ENCODE data around the gene TPD52L2. TPM values are rescaled to one million over a fixed set of nuclear protein-coding genes. Genes with fewer than 3 reads are reported as not detected.

TPD52L2 gene
- polyA plus RNA-seq, 3 donors, result 137 to 167 (median 144) TPM

DNA sequence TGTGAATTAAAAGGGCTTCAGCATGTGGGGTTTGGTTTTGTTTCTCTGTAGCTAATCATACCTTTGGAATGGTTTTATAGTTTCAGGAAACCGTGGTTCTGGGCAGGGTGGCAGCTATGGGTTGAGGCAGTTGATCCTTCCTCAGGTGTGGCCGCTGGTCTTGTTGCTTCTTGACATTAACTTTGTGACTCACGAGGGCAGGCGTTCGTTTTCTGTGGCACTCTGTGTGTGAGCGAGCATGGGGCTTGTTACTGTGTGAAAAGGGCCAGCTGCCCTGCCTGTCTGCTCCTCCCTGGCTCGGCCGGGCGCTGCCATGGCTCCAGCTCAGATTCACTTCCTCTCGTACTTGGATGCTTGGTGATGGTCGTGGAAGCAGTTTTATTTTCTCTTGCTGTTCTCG is 46.1 kb downstream of the TPD52L2 start:
- no peak overlapping the region for H3K9ac ChIP-seq (ENCODE audit: insufficient read depth, low read length, poor library complexity, severe bottlenecking)
- peaks cover 100% of the 10 kb centered on the region for H4K20me1 ChIP-seq (ENCODE audit: insufficient read depth, low read length)
- H3K27me3 ChIP-seq (ENCODE audit: control insufficient read depth in 2 of 2, insufficient read depth in 2 of 2, low read length in 2 of 2), result no peaks in the 10 kb centered on the region
- Mint-ChIP-seq H3K27me3 (ENCODE audit: low read depth in 3 of 3) (no peaks in the 10 kb centered on the region), H3K4me1 (peaks cover 62% of the 10 kb centered on the region), H3K36me3 (peaks cover 17 to 48% of the 10 kb centered on the region in 2 donors), H3K4me3 (peak overlapping the region; percentile 34 to 51), H3K9me3 (peaks cover 2 to 13% (median 5%) of the 10 kb centered on the region in 7 donors), H3K27ac (peak overlapping the region; percentile 46 to 92 (median 84))
- H2AFZ ChIP-seq (ENCODE audit: insufficient read depth, low read depth, low read length, poor library complexity, severe bottlenecking), result no peak overlapping the region
- peaks cover 100% of the 10 kb centered on the region for H3K79me2 ChIP-seq (ENCODE audit: insufficient read depth, low read length)
- H3K4me1 ChIP-seq (ENCODE audit: control insufficient read depth in 1 of 2, insufficient read depth in 2 of 2, low read length in 2 of 2), result peaks cover 38 to 49% of the 10 kb centered on the region in 2 donors
- H3K4me3 ChIP-seq (replicated peaks in 1 of 3; ENCODE audit: low read depth in 2 of 3, low read length in 3 of 3), result no peak overlapping the region
- H3K4me2 ChIP-seq (replicated peaks; ENCODE audit: extremely low read depth, low read length, poor library complexity, severe bottlenecking), result peak overlapping the region; percentile 1
- peak overlapping the region; percentile 46 to 76 for H3K27ac ChIP-seq (ENCODE audit: low read depth in 1 of 2, low read length in 2 of 2)
- DNase-seq, result peak; percentile 51 to 65 (median 52)
- no peak for TF ChIP-seq CTCF (IDR thresholded peaks at IDR 0.05)
- intact Hi-C loops (cut with micrococcal nuclease), result no loop called here
- 3% methylated on average over 6 of the region's 12 CpGs for WGBS (ENCODE audit: insufficient coverage)
- H3K9me3 ChIP-seq (replicated peaks in 1 of 2; ENCODE audit: control insufficient read depth in 1 of 2, insufficient read depth in 1 of 2, low read length in 2 of 2), result peaks cover 0 to 5% of the 10 kb centered on the region in 2 donors
- H3K36me3 ChIP-seq (replicated peaks in 1 of 2; ENCODE audit: control insufficient read depth in 1 of 2, insufficient read depth in 2 of 2, low read length in 2 of 2), result peaks cover 6 to 25% of the 10 kb centered on the region in 2 donors

- intact Hi-C loops (cut with micrococcal nuclease), result no loop called here
- Histone ChIP-seq H3K36me3 (replicated peaks in 1 of 2; ENCODE audit: control insufficient read depth in 1 of 2, insufficient read depth in 2 of 2, low read length in 2 of 2) (peaks cover 13 to 50% of the 10 kb centered on the region in 2 donors), H3K9ac (ENCODE audit: insufficient read depth, low read length, poor library complexity, severe bottlenecking) (no peak overlapping the region), H3K27ac (ENCODE audit: low read depth in 1 of 2, low read length in 2 of 2) (peak overlapping the region in 1 of 2 donors; percentile 53), H3K9me3 (replicated peaks in 1 of 2; ENCODE audit: control insufficient read depth in 1 of 2, insufficient read depth in 1 of 2, low read length in 2 of 2) (peaks cover 0 to 9% of the 10 kb centered on the region in 2 donors), H3K4me2 (replicated peaks; ENCODE audit: extremely low read depth, low read length, poor library complexity, severe bottlenecking) (no peak overlapping the region), H2AFZ (ENCODE audit: insufficient read depth, low read depth, low read length, poor library complexity, severe bottlenecking) (no peak overlapping the region), H3K27me3 (ENCODE audit: control insufficient read depth in 2 of 2, insufficient read depth in 2 of 2, low read length in 2 of 2) (no peaks in the 10 kb centered on the region), H4K20me1 (ENCODE audit: insufficient read depth, low read length) (peaks cover 100% of the 10 kb centered on the region), H3K4me3 (replicated peaks in 1 of 3; ENCODE audit: low read depth in 2 of 3, low read length in 3 of 3) (no peak overlapping the region), H3K79me2 (ENCODE audit: insufficient read depth, low read length) (peaks cover 100% of the 10 kb centered on the region), H3K4me1 (ENCODE audit: control insufficient read depth in 1 of 2, insufficient read depth in 2 of 2, low read length in 2 of 2) (peaks cover 38 to 41% of the 10 kb centered on the region in 2 donors)
- Mint-ChIP-seq H3K9me3 (peaks cover 4 to 16% (median 9%) of the 10 kb centered on the region in 7 donors), H3K27ac (peak overlapping the region in 3 of 7 donors; percentile 46 to 87 (median 69)), H3K27me3 (ENCODE audit: low read depth in 3 of 3) (no peaks in the 10 kb centered on the region), H3K4me1 (peaks cover 51% of the 10 kb centered on the region), H3K4me3 (no peak overlapping the region), H3K36me3 (peaks cover 27 to 64% of the 10 kb centered on the region in 2 donors)
- 98% methylated on average over 9 of the region's 12 CpGs for WGBS (ENCODE audit: insufficient coverage)
- DNase-seq, result no peak
- no peak for TF ChIP-seq CTCF (IDR thresholded peaks at IDR 0.05)
These were observed 48.7 kb downstream of the TPD52L2 start for GRCh38 chr20:63913768-63914167.
